Ishikawa (cell line): ENCODE results near the gene BCL2L11.

Experiments
- CEBPB ChIP-seq: IDR thresholded peaks from 2 replicates; pipeline ENCODE4 v1.6.1; 2012
- CREB1 ChIP-seq: IDR thresholded peaks from 2 replicates; pipeline ENCODE4 v1.6.1; 2012; ENCODE audit warnings: low read depth
- EGR1 ChIP-seq: IDR thresholded peaks from 2 replicates; pipeline ENCODE4 v1.6.1; 2012
- EP300 ChIP-seq: IDR thresholded peaks from 2 replicates; pipeline ENCODE4 v1.6.1; 2012; ENCODE audit warnings: borderline replicate concordance
- FOXM1 ChIP-seq: IDR thresholded peaks from 2 replicates; pipeline ENCODE4 v1.6.1; 2012; ENCODE audit warnings: low read depth, borderline replicate concordance
- NFIC ChIP-seq: IDR thresholded peaks from 2 replicates; pipeline ENCODE4 v1.6.1; 2012
- RAD21 ChIP-seq: IDR thresholded peaks from 2 replicates; pipeline ENCODE4 v1.6.1; 2012; ENCODE audit warnings: low read depth
- REST ChIP-seq: IDR thresholded peaks from 2 replicates; pipeline ENCODE4 v1.6.1; 2012; ENCODE audit warnings: low read depth, mild to moderate bottlenecking
- TAF1 ChIP-seq: IDR thresholded peaks from 2 replicates; pipeline ENCODE4 v1.6.1; 2012; ENCODE audit warnings: low read depth, mild to moderate bottlenecking
- TCF12 ChIP-seq: IDR thresholded peaks from 2 replicates; pipeline ENCODE4 v1.6.1; 2012; ENCODE audit warnings: low read depth
- TEAD4 ChIP-seq: IDR thresholded peaks from 2 replicates; pipeline ENCODE4 v1.6.1; 2012
- YY1 ChIP-seq: IDR thresholded peaks from 2 replicates; pipeline ENCODE4 v1.6.1; 2012; ENCODE audit warnings: low read depth
- ZBTB7A ChIP-seq: IDR thresholded peaks from 2 replicates; pipeline ENCODE4 v1.6.1; 2012; ENCODE audit warnings: low read depth
- TF ChIP-seq, protein P1 (sequence below): IDR thresholded peaks from 2 replicates; pipeline ENCODE4 v1.6.1; 2012
- TF ChIP-seq, protein P2 (sequence below): IDR thresholded peaks from 2 replicates; pipeline ENCODE4 v1.6.1; 2012

Gene BCL2L11

DNA sequence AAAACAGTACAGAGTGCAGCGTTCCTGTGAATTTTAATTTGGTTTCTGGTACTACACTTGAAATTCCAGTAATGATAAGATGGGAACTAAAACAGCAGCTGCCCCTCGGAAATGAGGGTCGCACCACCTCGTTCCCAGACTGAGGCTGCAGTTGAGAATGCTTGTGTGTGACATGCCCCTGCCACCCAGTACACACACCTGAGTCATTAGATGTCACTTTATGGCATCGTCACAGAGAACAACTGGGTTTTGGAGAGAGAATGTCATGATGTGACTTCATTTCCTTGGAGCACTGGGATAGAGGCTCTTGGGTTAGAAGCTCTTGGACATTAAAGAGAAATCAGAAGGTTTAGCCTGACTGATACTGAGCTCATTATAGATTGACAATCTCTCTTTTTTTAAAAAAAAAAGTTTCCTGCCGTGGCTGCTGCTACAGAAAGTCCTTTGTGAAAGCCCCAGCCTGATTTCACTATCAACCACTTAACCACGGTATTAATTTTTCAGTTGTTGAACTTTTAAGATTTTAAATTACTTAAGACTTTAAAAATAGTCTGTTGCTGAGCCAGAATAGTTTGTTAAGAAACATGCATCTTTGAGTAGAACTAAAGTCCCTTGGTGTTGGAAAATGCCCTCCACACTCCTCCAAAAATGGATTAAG, 24.5 kb downstream of the BCL2L11 start:
- no peak for TF ChIP-seq TAF1
- TF ChIP-seq, protein P1, sequence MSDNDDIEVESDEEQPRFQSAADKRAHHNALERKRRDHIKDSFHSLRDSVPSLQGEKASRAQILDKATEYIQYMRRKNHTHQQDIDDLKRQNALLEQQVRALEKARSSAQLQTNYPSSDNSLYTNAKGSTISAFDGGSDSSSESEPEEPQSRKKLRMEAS, result no peak

GRCh38 chr2:111145951-111146350, 25.2 kb downstream of the BCL2L11 start:
- TF ChIP-seq ZBTB7A (no peak), FOXM1 (no peak), RAD21 (no peak), REST (no peak), CREB1 (no peak), EP300 (no peak), CEBPB (no peak), EGR1 (no peak), YY1 (no peak), TCF12 (no peak), TAF1 (no peak), NFIC (no peak), TEAD4 (no peak)
- TF ChIP-seq, protein P1, result no peak
- TF ChIP-seq, protein P2, sequence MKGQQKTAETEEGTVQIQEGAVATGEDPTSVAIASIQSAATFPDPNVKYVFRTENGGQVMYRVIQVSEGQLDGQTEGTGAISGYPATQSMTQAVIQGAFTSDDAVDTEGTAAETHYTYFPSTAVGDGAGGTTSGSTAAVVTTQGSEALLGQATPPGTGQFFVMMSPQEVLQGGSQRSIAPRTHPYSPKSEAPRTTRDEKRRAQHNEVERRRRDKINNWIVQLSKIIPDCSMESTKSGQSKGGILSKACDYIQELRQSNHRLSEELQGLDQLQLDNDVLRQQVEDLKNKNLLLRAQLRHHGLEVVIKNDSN, result no peak

- TF ChIP-seq, protein P1, result no peak
- TF ChIP-seq TEAD4, result no peak
- TF ChIP-seq, protein P2, result no peak
- TF ChIP-seq RAD21, result no peak
- no peak for TF ChIP-seq CEBPB
- no peak for TF ChIP-seq ZBTB7A
Observed at GRCh38 chr2:111148225-111148873, 27.6 kb downstream of the BCL2L11 start.

DNA sequence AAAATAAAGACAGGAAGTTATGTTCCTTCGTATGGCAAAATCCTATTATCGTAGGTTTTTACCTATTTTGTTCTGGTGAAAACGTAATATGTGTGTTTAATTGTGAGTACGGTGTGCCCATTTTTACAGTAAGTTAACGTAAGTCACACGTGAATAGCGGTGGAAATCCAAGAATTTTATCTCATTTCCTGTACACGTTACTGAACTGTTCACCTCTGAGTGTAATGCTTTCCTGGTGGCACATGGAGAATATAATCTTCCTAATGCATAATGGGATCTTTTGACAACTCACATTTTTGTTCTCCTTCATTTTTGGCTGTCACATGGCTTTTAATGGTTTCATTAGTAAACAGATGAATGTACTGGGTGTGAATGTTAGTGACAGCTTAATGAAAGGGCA, 28.2 kb downstream of the BCL2L11 start:
- TF ChIP-seq TCF12 (no peak), REST (no peak), EGR1 (no peak)

- no peak for TF ChIP-seq TCF12
- TF ChIP-seq EP300, result no peak
- no peak for TF ChIP-seq RAD21
- no peak for TF ChIP-seq CEBPB
- TF ChIP-seq, protein P2, result no peak
- TF ChIP-seq FOXM1, result no peak
- no peak for TF ChIP-seq ZBTB7A
- TF ChIP-seq, protein P1, result no peak
- TF ChIP-seq EGR1, result no peak
- no peak for TF ChIP-seq TEAD4
- TF ChIP-seq YY1, result no peak
- no peak for TF ChIP-seq REST
- TF ChIP-seq TAF1, result no peak
- no peak for TF ChIP-seq CREB1
- no peak for TF ChIP-seq NFIC
Observed at GRCh38 chr2:111149882-111150455, 29.3 kb downstream of the BCL2L11 start.
